ENCODE results near the gene LIN7A.

DNA sequence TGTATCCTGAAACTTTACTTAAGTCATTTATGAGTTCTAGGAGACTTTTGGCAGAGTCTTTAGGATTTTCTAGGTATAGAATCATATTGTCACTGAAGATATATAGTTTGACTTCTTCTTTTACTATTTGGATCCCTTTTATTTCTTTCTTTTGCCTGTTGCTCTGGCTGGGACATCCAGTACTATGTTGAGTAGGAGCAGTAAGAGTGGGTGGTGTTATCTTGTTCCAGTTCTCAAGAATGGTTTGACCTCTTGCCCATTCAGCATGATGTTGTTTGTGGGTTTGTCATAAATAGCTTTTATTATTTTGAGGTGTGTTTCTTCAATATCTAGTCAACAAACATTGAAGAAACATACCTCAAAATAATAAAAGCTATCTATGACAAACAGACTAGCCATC lies 35.0 kb downstream of the LIN7A start:
- TF ChIP-seq, protein P1, sequence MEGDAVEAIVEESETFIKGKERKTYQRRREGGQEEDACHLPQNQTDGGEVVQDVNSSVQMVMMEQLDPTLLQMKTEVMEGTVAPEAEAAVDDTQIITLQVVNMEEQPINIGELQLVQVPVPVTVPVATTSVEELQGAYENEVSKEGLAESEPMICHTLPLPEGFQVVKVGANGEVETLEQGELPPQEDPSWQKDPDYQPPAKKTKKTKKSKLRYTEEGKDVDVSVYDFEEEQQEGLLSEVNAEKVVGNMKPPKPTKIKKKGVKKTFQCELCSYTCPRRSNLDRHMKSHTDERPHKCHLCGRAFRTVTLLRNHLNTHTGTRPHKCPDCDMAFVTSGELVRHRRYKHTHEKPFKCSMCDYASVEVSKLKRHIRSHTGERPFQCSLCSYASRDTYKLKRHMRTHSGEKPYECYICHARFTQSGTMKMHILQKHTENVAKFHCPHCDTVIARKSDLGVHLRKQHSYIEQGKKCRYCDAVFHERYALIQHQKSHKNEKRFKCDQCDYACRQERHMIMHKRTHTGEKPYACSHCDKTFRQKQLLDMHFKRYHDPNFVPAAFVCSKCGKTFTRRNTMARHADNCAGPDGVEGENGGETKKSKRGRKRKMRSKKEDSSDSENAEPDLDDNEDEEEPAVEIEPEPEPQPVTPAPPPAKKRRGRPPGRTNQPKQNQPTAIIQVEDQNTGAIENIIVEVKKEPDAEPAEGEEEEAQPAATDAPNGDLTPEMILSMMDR (IDR thresholded peaks at IDR 0.05) = no peak
- no peak for TF ChIP-seq POLR2A (IDR thresholded peaks at IDR 0.05)

Measured in uterus (tissue), 2 donors.